Measurements from ENCODE around the gene NPW.

Gene NPW

DNA sequence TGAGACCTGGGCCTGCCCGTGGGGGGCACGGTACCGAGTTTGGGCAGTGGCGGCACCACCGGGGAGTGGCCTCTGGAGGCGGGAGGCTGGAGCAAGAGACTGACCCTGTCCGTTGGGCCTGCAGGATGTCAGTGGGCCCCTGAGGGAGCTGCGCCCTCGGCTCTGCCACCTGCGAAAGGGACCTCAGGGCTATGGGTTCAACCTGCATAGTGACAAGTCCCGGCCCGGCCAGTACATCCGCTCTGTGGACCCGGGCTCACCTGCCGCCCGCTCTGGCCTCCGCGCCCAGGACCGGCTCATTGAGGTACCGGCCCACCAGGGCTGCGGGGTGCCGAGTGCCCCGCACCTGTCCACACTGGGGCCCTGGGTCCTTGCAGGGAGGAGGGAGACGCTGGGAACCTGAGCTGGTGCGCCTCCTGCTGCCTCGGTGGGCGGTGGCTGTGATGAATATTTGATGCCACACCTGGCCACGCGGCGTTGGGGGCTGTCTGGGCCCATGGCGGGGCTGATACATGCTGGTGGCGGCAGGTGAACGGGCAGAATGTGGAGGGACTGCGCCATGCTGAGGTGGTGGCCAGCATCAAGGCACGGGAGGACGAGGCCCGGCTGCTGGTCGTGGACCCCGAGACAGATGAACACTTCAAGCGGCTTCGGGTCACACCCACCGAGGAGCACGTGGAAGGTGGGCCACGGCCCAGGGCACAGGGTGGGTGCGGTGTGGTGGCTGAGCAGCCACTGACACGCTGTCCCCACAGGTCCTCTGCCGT lies 16.8 kb downstream of the NPW start:
- DNase-seq (ENCODE audit: low read depth in 2 of 2): no peak

DNA sequence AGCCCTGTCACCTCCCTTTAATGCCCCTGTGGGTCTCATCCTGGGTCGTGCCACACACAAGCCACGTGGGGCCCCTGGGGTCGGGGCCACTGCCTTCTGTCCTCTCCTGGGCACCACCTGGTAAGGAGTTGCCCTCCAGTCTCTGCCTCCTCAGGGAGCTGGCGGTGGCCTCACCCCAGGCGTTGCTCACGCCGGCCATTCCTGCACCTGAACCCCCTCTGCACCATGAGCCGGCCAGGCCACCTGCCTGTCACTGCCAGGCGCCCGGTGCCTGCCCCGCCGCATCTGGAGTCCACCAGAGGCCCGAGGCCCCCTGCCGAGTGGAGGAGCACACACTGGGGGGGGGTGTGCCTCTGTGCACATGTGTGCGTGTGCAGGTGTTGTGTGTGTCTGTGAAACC lies 17.5 kb downstream of the NPW start:
- no peak for DNase-seq (ENCODE audit: low read depth in 2 of 2)

DNA sequence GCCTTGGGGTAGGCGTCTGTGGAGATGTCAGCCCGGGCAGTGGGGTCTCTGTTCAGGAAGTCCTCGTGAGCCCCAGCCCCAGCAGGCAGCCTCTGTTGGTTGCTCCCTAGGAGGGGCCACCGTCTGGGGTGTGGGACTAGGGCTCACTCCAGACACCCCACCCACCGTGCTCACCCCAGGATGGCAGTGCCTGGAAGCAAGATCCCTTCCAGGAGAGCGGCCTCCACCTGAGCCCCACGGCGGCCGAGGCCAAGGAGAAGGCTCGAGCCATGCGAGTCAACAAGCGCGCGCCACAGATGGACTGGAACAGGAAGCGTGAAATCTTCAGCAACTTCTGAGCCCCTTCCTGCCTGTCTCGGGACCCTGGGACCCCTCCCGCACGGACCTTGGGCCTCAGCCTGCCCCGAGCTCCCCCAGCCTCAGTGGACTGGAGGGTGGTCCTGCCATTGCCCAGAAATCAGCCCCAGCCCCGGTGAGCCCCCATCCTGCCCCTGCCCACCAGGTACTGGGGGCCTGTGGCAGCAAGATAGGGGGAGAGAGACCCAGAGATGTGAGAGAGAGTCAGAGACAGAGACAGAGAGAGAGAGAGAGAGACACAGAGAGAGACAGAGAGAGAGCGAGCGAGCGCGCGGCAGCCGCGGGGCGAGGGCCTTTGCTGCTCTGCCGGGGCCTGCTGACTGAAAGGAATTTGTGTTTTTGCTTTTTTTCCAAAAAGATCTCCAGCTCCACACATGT lies 18.2 kb downstream of the NPW start:
- DNase-seq (ENCODE audit: low read depth in 2 of 2): no peak

DNA sequence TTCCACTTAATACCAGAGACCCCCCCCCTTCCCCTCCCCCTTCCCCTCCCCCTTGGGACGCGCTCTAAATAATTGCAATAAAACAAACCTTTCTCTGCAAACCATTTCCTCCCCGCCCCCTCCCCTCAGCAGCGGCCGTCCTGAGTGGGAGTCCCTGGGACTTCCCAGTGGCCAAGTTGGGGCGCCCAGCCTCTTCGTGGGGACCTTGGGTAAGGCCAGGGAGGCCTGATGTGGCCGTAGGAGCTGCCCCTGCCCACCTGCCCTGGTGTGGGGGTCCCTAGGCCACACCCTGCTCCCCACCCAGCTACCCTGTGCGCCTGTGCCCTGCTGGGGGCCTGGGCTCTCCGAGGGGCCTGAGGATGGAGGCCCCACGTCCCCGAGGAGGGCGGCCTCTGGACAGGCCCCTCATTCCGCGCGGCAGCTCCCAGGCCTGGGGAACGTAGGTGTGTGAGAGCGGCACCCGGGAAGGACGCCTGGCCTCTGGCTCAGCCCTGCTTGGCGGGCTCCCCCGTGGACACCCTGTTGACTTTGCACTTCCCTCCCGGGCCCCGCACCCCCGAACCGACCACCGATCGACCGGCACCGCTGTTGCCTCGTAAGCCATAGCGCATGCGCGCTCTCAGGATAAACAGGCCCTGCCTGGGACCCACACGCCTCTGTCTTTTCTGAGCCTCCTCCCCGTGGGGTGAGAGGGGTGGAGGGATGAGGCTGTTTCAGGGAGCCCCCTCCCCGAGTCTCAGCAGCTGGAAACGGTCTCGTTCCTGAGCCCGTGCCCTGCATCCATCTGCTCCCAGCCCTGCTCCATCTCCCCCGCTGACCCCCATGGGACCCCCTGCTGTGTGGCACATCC lies 19.0 kb downstream of the NPW start:
- DNase-seq (ENCODE audit: low read depth in 2 of 2): no peak

DNA sequence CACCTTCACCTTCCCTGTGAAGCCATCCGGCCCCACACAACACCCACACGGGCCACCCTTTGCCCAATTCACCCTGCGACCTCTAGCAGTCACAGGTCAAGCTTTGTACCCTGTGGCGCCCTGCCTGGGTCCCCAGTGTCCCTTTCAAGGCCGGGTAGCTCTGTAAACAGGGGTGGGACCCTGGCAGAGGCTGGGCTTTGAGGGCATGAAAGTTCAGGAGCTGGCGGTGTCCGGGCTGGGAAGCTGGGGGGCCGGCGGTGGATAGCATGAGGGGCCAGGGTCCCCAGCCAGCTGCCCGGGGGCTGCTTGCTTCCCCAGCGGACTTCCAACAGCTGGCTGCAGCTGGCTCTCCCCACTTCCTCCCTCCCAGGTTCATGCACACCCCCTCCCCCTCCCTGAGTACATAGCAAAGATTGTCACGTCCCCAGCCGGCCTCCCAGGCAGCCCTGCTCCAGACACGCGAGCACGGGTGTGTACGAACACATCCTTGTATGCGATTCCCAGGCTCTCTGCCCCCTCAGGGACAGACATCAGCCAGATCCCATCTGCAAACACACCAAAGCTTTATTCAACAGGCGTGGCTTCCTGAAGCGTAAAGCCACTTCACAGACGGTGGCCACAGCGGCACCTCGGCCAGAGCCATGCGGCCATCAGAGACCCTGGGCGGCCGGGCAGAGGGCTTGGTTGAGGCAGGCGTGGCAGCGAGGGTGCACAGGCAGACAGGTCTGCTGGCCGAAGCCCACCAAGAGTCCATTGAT lies 19.9 kb downstream of the NPW start:
- no peak for DNase-seq (ENCODE audit: low read depth in 2 of 2)

DNA sequence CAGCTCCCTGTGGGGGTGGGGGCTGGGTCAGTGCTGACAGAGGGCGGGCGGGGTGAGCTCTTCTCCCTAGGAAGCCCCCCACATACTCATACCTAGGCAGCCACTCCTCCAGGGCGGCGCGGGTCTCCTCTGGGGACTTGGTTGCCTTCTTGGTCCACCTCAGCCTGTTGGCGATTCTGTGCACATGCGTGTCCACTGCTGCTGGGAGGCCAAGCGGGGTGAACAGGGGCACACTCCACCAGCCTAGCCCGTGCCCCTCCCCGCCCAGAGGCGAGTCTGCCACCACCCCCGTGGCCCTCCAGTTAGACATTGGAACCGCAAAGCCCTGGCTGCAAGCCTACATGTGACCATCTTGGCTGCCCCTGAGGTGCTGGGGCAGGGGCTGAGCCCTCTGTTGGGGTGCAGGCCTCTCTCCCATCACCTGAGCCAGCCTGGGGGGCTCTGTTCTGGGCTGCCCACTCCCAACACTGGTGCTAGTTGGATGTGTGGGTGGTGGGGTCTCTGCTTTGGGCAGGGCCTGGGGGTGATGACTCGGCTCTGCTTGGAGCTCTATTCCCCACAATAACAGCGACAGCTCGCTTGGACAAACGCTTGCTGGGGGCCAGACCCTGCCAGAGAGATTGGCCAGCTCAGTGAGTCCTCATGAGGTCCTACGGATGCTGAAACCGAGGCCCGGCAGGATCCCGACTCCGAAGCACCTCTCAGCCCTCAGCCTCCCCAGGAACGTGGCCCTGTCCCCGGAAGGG lies 20.6 kb downstream of the NPW start:
- no peak for DNase-seq (ENCODE audit: low read depth in 2 of 2)

DNA sequence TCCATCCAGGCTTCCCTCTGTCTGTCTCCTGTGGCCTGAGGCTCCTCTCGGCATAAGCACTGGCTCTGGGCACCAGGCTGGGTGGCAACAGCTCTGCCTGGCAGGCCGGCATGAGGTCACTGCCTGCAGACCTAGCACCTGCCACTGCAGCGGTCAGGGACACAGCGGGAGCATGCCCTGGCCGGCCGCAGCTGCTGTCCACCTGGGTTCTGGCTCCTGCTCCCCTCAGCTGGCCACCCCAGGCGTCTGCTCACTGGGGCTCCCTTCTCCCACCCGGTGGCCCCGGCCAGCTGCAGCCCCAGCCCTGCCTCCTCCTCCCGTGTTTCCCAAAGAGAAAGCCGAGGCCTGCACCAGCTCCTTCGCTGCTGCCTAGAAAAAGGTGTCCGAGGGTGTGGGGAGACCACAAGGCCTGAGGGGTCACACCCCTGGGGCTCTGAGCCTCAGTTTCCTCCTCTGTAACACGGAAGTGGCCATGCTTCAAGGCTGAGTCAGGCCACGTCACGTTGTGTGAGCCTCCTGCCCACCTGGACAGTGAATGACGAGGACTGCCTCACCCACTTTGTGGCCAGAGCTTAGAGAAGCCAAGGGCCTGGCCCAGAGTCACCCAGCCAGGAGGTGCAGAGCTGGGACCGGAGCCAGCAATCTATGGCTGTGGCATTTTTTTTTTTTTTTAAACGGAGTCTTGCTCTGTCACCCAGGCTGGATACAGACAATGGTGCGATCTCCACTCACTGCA lies 21.4 kb downstream of the NPW start:
- DNase-seq (ENCODE audit: low read depth in 2 of 2): no peak

DNA sequence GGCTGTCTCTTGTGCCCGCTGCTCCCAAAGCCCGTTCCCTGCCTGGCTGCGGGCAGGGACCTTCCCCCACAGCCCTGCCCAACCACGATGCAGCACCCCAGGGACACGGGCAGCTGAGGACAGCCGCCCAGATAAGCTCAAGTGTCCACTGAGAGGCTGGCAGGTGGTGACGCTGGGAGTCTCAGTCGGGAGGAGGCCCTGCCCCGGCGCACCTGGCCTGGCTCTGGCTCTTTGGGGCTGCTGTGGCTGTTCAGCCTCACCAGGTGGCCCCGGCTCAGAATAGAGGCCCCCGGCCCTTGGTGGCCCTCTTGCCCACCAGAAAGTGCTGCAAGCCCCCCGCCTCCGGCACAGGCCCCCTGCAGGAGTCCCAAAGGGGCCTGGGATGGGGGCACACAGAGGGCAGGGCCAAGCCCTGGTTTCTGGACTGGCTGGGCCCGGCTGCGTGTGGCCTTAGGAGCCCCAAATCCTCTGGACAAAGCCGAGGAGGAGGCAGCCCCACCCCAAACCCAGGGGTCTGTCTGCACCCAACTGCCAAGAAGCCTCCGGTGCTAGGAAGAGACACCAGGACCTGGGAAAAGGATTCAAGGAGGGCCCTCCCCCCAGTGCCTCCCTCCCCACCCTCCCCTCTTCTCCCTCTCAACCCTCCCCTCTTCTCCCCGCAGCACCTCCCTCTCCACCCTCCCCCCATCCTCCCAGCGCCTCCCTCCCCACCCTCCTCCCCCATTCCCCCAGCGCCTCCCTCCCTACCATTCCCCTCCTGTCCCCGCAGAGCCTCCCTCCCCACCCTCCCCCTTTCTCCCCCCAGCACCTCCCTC lies 22.8 kb downstream of the NPW start:
- no peak for DNase-seq (ENCODE audit: low read depth in 2 of 2)

DNA sequence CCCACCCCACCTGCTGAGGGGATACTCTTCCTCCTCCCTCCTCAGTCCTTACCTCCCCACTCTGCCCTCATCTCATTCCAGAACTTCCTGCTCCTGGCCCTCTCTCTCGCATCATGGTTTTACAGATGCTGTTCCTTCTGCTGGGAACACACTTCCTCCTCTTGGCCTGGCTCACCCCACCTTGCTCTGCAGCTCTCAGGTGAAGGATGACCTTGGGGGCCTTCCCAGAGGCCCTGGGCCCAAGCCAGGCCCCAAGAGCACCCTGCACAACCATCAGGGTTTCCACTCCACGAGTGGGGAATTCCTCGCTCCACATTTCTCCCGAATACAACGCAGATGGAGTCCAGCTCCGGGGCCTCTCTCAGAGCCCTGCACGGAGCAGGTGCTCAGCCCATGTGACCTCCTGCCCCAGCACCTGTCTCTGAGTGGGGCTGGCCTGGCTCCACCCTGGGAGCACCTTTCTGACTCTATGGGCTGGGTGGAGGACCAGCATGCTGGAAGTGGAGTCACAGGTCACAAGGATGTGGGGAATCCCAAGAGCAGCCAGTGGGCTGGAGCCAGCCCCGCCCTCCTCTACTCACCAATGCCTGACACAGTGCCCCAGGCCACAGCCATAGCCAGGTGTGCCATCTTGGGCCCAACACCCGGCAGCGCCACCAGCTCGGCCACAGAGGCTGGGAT lies 23.5 kb downstream of the NPW start:
- DNase-seq (ENCODE audit: low read depth in 2 of 2): no peak

DNA sequence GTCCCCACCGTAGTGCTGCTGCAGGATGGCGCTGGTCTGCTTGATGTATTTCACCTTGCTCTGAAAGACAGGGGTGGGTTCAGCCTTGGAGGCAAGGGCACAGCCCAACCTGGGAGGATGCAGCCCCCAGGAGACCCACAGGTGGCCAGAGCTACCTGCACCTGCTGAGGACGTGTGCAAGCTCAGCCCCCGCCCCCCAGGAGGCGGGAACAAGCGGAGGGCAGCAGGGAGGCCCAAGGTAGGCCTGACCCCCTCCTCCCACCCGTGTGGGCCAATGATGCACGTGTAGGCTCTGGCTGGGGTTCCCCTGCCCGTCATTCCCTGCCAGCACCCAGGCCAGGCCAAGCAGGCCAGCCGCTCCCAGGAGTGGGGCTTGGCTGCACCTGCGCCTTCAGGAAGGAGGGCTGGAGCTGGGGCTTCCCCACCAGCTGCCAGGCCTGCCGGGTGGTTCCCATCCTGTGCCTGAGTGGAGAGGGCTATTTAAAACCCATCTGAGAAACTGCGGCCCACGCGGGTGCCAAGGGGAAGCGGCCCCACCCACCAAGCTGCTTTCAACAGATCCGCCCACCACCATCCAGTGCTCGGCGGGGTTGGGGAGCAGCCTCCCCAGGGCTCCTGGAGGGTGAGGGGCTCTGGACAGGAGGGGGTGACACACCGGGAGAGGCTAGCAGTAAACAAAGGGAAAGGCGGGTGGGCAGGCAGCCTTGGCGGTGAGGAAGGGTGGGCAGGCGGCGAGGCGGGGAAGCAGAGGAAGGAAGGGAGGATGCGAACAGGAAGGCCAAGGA lies 24.3 kb downstream of the NPW start:
- DNase-seq (ENCODE audit: low read depth in 2 of 2): no peak

DNA sequence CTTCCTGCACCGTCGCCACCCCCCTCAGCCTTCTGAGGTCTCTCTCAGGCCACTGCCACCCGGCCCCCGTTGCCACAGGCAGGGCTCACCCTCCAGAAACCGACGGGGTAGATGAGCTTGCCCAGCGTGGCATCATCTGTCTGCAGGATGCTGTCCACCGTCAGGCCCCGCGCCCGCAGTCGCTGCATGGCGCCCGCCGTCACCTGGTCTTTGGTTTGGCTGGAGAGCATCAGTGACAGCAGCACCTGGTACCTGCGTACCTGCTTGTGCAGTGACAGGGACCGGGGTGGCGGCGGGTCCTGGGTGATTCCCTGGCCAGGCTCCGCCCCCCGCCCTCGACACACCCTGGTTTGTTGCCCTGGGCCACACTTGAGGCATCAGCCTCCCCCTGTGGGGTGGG lies 25.0 kb downstream of the NPW start:
- no peak for DNase-seq (ENCODE audit: low read depth in 2 of 2)

DNA sequence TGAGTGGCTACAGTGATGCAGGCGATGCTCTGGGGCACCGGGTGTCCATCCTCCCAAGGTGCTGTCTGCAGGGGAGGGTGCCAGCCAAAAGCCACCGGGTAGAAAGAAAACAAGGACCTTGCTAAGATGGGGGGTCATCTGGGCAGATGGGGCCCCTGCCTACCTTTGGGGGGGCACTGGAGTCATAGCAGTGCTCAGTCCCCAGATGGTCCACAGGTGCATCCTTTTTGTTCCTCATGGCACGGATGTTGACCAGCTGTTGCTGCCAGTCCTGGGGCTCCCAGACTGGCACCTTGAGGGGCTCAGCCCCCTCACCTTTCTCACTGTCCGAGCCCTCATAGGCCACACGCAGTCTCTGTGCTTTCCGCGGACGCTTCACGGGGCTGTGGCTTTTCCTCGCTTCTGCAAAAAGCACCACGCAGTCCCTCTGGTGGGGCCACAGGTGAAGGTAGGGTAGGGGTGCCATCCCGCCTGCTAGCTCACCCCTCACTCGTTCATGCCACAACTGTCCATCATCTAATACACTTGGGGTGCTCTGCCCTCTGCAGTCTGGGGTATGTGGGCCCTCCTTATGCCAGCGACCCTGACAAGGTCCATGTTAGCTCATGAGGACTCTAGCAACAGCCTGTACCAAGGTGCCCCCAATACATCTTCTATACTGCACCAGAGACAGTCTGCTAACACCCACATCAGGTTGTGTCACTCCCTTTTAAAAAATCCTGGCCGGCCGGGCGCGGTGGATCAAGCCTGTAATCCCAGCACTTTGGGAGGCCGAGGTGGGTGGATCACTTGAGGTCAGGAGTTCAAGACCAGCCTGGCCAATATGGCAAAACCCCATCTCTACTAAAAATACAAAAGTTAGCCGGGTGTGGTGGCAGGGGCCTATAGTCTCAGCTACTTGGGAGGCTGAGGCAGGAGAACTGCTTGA lies 26.6 kb downstream of the NPW start:
- no peak for DNase-seq (ENCODE audit: low read depth in 2 of 2)

DNA sequence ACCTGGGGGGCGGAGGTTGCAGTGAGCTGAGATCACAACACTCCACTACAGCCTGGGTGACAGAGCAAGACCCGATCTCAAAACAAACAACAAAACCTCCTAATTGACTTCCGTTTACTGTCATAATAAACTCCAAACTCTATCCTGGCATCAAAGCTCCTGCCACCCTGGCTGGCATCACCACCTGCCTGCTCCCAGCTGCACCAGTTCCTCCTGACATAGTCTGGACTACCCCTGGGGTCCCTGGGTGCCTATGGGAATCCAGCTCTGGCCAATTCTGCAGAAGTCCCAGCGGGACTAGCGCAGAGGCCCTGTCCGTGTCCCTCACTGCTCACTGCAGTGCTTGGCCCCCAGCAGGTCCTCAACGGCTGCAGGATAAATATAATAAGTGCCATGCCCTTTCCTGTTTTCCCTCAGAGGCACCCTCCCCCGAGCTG lies 27.3 kb downstream of the NPW start:
- DNase-seq (ENCODE audit: low read depth in 2 of 2): no peak

DNA sequence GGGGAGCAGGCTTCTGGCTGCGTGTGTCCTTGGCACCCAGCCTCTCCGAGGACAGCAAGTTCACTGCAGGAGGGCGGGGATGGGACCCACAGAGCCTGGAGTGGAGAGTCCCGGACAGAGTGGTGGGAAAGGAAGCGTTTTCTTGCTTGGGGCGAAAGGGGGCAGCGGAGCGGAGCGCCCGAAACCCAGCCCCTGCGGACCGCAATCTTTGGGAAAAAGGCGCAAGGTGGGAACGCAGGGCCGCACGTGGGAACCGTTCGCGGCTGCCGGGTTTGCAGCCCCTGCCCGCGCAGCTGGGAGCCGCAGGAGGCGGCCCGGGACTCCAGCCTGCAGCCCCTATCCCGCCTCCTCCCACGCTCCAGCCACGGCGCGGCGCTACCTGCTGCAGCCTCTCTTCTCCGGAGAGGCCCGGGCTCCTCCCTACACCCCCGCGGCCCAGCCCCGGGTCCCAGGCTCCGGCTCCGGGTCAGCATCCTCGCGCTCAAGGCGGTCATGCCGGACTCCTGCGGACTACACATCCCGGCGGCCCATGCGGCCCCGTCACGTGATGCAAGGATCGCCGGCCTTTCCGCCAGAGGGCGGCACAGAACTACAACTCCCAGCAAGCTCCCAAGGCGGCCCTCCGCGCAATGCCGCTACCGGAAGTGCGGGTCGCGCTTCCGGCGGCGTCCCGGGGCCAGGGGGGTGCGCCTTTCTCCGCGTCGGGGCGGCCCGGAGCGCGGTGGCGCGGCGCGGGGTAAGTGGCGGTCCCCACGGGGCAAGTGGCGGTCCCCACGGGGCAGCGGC lies 27.9 kb downstream of the NPW start, which contains the start of the genes NTHL1 and TSC2:
Gene NTHL1 (minus strand): TSS at position 505 of the 786 bp plus-strand sequence. CDS start 11 bp downstream, at position 494.
Gene TSC2 (plus strand): TSS at position 656 of the 786 bp plus-strand sequence. CDS start 631 bp downstream, outside the sequence.
- DNase-seq (ENCODE audit: low read depth in 2 of 2): peak; percentile 85 to 89

DNA sequence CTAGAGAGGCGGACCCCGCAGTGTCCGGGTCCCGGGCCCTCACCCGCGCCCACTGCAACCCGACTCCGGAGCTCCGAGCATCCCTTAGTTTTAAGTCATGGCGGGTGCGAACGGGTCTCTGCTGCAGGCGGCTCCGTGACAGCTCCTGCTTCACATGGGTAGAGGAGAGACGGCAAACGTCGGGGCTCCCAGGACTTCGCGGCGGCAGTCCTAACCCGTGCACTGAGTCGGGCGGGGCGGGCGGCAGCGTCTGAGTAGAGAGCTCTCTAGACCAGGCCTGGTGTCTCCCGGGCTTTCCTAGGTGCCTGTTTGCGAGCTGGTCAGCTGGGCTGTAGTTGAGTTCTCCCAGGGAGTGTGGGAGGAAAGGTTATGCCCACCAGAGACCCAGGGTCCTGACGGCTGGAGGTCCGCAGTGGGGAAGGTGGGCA lies 28.5 kb downstream of the NPW start:
- DNase-seq (ENCODE audit: low read depth in 2 of 2): no peak

DNA sequence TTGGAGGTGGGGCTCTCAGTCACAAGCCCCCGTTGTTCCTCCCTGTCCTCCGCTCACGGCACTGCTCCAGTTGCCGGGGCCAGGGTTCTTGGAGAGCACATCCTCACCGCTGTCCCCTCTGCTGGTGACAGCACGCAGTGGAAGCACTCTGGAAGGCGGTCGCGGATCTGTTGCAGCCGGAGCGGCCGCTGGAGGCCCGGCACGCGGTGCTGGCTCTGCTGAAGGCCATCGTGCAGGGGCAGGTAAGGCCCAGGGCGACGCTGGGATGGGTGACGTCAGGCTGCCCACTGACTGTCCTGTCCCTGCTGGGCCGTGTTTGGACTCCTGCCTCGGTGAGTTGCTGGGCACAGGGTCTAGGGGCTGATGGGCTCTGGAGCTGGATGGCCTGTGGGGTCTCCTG lies 33.6 kb downstream of the NPW start:
- DNase-seq (ENCODE audit: low read depth in 2 of 2): no peak
